Activated CD4-positive, alpha-beta memory T cell treated with anti-CD3 and anti-CD28 coated beads, Interleukin-2, amount 10 ng/mL, durations not matched to agents 7 days and 5 days (primary cell): ENCODE measurements around the gene MYO7B. TPM values are rescaled to one million over a fixed set of nuclear protein-coding genes. Genes with fewer than 3 reads are reported as not detected.
A peak's percentile ranks its signal among the peaks of the same experiment; 100 is the strongest.

ENCODE experiments used
- CTCF ChIA-PET: fragments of 350-600 bp; sonication (Branson Sonifier 250); formaldehyde crosslinking; loops from one replicate; lab custom pipeline; 2021; ENCODE audit warnings: antibody characterized with exemption, inconsistent platforms; lab: Charles Lee
- POLR2A ChIA-PET: fragments of 350-600 bp; sonication (Branson Sonifier 250); formaldehyde crosslinking; loops from one replicate; lab custom pipeline; 2021; ENCODE audit warnings: antibody characterized with exemption; lab: Charles Lee
- DNase-seq: peaks from one replicate; pipeline ENCODE4 v3.0.0-alpha.2; 2020
- H3K27ac Mint-ChIP-seq: one replicate; pipeline ENCODE4 v1.8.0; 2021; ENCODE audit warnings: mild to moderate bottlenecking, mixed read lengths
- H3K27me3 Mint-ChIP-seq: one replicate; pipeline ENCODE4 v1.8.0; 2021; ENCODE audit warnings: mixed read lengths
- H3K36me3 Mint-ChIP-seq: one replicate; pipeline ENCODE4 v1.8.0; 2021; ENCODE audit warnings: low read depth, mixed read lengths
- H3K4me1 Mint-ChIP-seq: one replicate; pipeline ENCODE4 v1.8.0; 2021; ENCODE audit warnings: mixed read lengths
- H3K4me3 Mint-ChIP-seq: one replicate; pipeline ENCODE4 v1.8.0; 2021; ENCODE audit warnings: mild to moderate bottlenecking, mixed read lengths
- H3K9me3 Mint-ChIP-seq: one replicate; pipeline ENCODE4 v1.8.0; 2021; ENCODE audit warnings: mixed read lengths
- total RNA-seq, 2 experiments: library from RNA; stranded (reverse); gene quantifications; one replicate each; pipeline ENCODE4 v1.2.3, GENCODE V29; 2021

MYO7B gene
- total RNA-seq: under 1 TPM; 0.13 to 0.18 TPM

- H3K4me1 Mint-ChIP-seq: no peaks in the 10 kb centered on the region
- H3K9me3 Mint-ChIP-seq: no peaks in the 10 kb centered on the region
- H3K27ac Mint-ChIP-seq: no peak within 1 kb of the TSS
- no peaks in the 10 kb centered on the region for H3K36me3 Mint-ChIP-seq
- no peak within 1 kb of the TSS for H3K4me3 Mint-ChIP-seq
- no peak for DNase-seq
- H3K27me3 Mint-ChIP-seq: peaks cover 28% of the 10 kb centered on the region
- ChIA-PET POLR2A (no interaction called here), CTCF (no interaction called here)
Observed at GRCh38 chr2:127535422-127535901, at the start of gene MYO7B. Gene MYO7B (plus strand): TSS chr2:127535683. CDS start chr2:127559723, 24,040 bp downstream.

DNA sequence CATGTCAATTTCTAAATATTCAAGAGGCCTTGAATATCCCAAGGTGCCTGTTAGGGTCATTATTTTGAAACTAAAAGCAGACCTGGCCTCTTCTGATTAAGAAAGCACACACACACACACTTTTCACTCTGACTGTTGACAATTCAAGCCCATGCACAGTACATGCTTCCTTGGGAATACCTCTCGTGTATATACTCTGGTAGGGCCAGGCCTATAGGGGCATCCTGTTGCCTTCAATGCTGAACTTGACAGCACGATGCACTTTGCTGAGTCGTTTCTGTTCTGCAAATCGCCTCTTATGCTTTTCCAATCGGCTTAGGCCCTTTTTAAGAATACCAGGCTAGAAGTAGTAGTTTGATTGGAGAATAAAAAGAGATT, 49.8 kb upstream of the MYO7B start:
- ChIA-PET CTCF (interaction anchor here (1.5 kb wide), 1 partner anchor 20 kb away, joined by 3 read pairs; no protein-coding TSS in a partner anchor), POLR2A (no interaction called here)
- Mint-ChIP-seq H3K27ac (peak overlapping the region; percentile 75), H3K9me3 (no peaks in the 10 kb centered on the region), H3K27me3 (no peaks in the 10 kb centered on the region), H3K4me1 (peaks cover 34% of the 10 kb centered on the region), H3K4me3 (no peak overlapping the region), H3K36me3 (peaks cover 75% of the 10 kb centered on the region)
- no peak for DNase-seq

- DNase-seq: no peak
- CTCF ChIA-PET: interaction anchor here (0.7 to 1.5 kb wide), 2 partner anchors 19 to 293 kb away, joined by 3 read pairs; no protein-coding TSS in a partner anchor
- Mint-ChIP-seq H3K27ac (peak overlapping the region; percentile 75), H3K9me3 (no peaks in the 10 kb centered on the region), H3K4me1 (peaks cover 34% of the 10 kb centered on the region), H3K36me3 (peaks cover 76% of the 10 kb centered on the region), H3K27me3 (no peaks in the 10 kb centered on the region), H3K4me3 (no peak overlapping the region)
- POLR2A ChIA-PET: no interaction called here
Observed at GRCh38 chr2:127486247-127487058, 49.0 kb upstream of the MYO7B start.

DNA sequence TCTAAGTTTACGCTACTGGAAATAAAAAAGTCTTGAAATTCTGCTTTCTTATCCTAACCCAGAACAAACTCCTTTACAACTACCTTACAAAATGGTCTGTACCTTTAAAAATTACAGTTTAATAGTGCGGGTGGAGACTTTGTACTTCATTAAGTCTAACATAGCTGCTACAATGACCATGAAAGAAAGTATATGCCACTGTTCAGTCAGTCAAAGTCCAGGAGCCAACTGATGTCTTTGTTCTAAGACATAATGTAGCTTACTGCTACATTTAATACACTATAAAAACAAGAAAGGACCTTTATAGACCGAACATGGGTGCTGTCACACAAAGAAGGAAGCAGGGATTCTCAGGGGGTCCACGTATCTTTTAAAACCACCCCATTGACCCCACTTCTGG, 45.2 kb upstream of the MYO7B start:
- H3K4me1 Mint-ChIP-seq: peaks cover 28% of the 10 kb centered on the region
- CTCF ChIA-PET: interaction anchor here (1.3 kb wide), 1 partner anchor 11 kb away, joined by 5 read pairs; no protein-coding TSS in a partner anchor
- no peak overlapping the region for H3K4me3 Mint-ChIP-seq
- H3K36me3 Mint-ChIP-seq: peaks cover 69% of the 10 kb centered on the region
- H3K27ac Mint-ChIP-seq: no peak overlapping the region
- no peaks in the 10 kb centered on the region for H3K9me3 Mint-ChIP-seq
- DNase-seq: no peak
- H3K27me3 Mint-ChIP-seq: no peaks in the 10 kb centered on the region
- POLR2A ChIA-PET: no interaction called here

GRCh38 chr2:127498386-127498785, 37.1 kb upstream of the MYO7B start:
- ChIA-PET POLR2A (no interaction called here), CTCF (no interaction called here)
- Mint-ChIP-seq H3K27me3 (no peaks in the 10 kb centered on the region), H3K9me3 (no peaks in the 10 kb centered on the region), H3K4me1 (peaks cover 4% of the 10 kb centered on the region), H3K27ac (no peak overlapping the region), H3K36me3 (peaks cover 73% of the 10 kb centered on the region), H3K4me3 (no peak overlapping the region)
- DNase-seq: no peak

DNA sequence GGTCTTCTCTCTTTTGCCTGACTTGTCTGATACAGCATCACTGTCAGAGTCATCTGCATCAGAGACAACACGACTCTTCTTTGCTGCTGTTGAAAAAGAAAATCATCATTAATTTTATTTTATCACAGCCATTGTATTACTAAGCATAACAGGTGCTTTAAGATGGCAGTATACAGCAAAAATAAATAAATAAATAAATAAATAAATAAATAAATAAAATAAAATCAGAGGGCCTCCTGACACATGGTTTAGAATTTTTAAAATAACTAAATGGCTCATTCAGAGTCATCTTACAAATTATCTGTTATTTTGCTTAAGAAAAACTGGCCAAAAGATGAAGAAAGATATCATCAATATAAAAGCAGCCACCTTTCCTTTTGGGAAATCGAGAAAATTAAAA, 32.0 kb upstream of the MYO7B start:
- DNase-seq: no peak
- peaks cover 67% of the 10 kb centered on the region for H3K36me3 Mint-ChIP-seq

DNA sequence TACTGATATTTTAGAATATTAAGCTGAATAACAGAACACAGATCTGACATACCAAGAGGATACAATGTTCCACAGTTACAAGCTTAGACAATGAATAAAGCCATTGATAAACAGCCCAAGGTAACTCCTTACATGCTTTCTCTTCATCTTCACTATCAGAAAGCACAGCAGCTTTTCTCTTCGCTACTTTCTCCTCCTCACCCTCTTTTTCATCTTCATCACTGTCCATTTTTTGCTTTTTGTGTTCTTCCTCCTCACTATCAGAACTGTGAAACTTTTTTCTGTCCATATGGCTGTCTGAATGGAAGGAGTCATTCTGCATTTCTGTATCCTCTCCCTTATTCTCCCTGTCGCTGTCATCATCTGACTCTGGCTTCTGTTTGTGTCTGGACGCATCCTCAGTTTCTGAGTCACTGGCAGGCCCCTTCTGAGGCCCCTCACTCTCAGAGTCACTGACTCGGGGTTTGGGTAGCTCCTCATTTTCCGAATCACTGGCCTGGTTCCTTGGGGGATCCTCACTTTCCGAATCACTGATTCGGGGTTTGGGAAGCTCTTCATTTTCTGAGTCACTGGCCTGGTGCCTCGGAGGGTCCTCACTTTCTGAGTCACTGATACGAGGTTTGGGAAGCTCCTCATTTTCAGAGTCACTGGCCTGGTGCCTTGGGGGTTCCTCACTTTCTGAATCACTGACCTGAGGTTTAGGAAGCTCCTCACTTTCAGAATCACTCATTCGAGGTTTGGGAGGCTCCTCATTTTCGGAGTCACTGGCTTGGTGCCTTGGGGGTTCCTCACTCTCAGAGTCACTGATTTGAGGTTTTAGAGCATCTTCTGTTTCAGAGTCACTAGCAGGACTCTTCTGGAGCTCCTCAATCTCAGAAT, 30.7 kb upstream of the MYO7B start:
- Mint-ChIP-seq H3K36me3 (peaks cover 69% of the 10 kb centered on the region), H3K9me3 (no peaks in the 10 kb centered on the region), H3K27me3 (no peaks in the 10 kb centered on the region), H3K4me1 (peaks cover 17% of the 10 kb centered on the region), H3K4me3 (no peak overlapping the region), H3K27ac (no peak overlapping the region)
- POLR2A ChIA-PET: interaction anchor here (1.0 to 1.5 kb wide), 2 partner anchors 22 to 58 kb away, joined by 3 to 4 read pairs; partner anchors contain the start of gene IWS1
- no peak for DNase-seq
- CTCF ChIA-PET: interaction anchor here (0.9 to 1.5 kb wide), 4 partner anchors 19 to 26 kb away, joined by 3 to 4 read pairs (median 3); partner anchors contain the start of gene IWS1

More for the DNA sequence above, 32.0 kb upstream of the MYO7B start:
- no peak overlapping the region for H3K4me3 Mint-ChIP-seq
- no peaks in the 10 kb centered on the region for H3K9me3 Mint-ChIP-seq
- no peak overlapping the region for H3K27ac Mint-ChIP-seq
- ChIA-PET POLR2A (interaction anchor here (1.5 kb wide), 1 partner anchor 23 kb away, joined by 4 read pairs; the partner anchor contains the start of gene IWS1), CTCF (no interaction called here)
- no peaks in the 10 kb centered on the region for H3K27me3 Mint-ChIP-seq
- H3K4me1 Mint-ChIP-seq: peaks cover 12% of the 10 kb centered on the region

DNA sequence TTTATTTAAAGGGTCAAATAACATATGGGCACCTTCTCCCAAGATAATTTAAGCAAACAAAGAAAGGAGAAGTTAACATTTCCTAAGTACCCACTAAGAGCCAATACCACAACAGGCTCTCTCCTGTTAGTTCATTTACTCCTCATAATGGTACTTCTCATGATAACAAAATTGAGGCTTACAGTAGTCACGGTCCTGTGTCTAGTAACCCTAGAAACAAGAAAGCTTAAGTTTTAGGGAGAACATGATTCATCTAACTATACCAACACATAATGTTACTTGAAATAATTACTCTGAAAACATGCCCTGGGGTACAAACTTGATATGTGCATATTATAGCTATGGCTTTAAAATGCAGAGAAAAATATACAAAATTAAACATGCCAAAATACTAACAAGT, 29.0 kb upstream of the MYO7B start:
- ChIA-PET CTCF (interaction anchor here (0.9 to 1.3 kb wide), 3 partner anchors 13 to 91 kb away, joined by 3 to 4 read pairs (median 3); no protein-coding TSS in a partner anchor), POLR2A (no interaction called here)
- Mint-ChIP-seq H3K36me3 (peaks cover 70% of the 10 kb centered on the region), H3K27me3 (no peaks in the 10 kb centered on the region), H3K9me3 (no peaks in the 10 kb centered on the region), H3K27ac (no peak overlapping the region), H3K4me1 (peaks cover 25% of the 10 kb centered on the region), H3K4me3 (no peak overlapping the region)
- DNase-seq: no peak

- DNase-seq: no peak
- Mint-ChIP-seq H3K4me3 (no peak overlapping the region), H3K27ac (no peak overlapping the region), H3K27me3 (no peaks in the 10 kb centered on the region), H3K36me3 (peaks cover 66% of the 10 kb centered on the region), H3K9me3 (no peaks in the 10 kb centered on the region), H3K4me1 (peaks cover 42% of the 10 kb centered on the region)
- ChIA-PET POLR2A (no interaction called here), CTCF (interaction anchor here (1.2 kb wide), 1 partner anchor 29 kb away, joined by 3 read pairs; no protein-coding TSS in a partner anchor)
Observed at GRCh38 chr2:127508023-127508630, 27.4 kb upstream of the MYO7B start.

- Mint-ChIP-seq H3K27me3 (no peaks in the 10 kb centered on the region), H3K27ac (no peak overlapping the region), H3K4me3 (no peak overlapping the region), H3K4me1 (peaks cover 43% of the 10 kb centered on the region), H3K36me3 (peaks cover 65% of the 10 kb centered on the region), H3K9me3 (no peaks in the 10 kb centered on the region)
- POLR2A ChIA-PET: no interaction called here
- CTCF ChIA-PET: interaction anchor here (1.2 to 1.7 kb wide), 2 partner anchors 30 to 141 kb away, joined by 3 read pairs; no protein-coding TSS in a partner anchor
- DNase-seq: no peak
Observed at GRCh38 chr2:127508631-127509034, 26.9 kb upstream of the MYO7B start.

GRCh38 chr2:127510073-127510472, 25.4 kb upstream of the MYO7B start:
- no peaks in the 10 kb centered on the region for H3K27me3 Mint-ChIP-seq
- peaks cover 64% of the 10 kb centered on the region for H3K36me3 Mint-ChIP-seq
- H3K9me3 Mint-ChIP-seq: no peaks in the 10 kb centered on the region
- H3K27ac Mint-ChIP-seq: no peak overlapping the region
- CTCF ChIA-PET: interaction anchor here (0.5 to 1.7 kb wide), 2 partner anchors 140 to 197 kb away, joined by 3 read pairs; no protein-coding TSS in a partner anchor
- no peak overlapping the region for H3K4me3 Mint-ChIP-seq
- POLR2A ChIA-PET: interaction anchor here (1.5 kb wide), 1 partner anchor 16 kb away, joined by 6 read pairs; the partner anchor contains the start of gene IWS1
- no peak for DNase-seq
- H3K4me1 Mint-ChIP-seq: peaks cover 54% of the 10 kb centered on the region

GRCh38 chr2:127511090-127511695, 24.3 kb upstream of the MYO7B start:
- CTCF ChIA-PET: no interaction called here
- peaks cover 56% of the 10 kb centered on the region for H3K4me1 Mint-ChIP-seq
- POLR2A ChIA-PET: interaction anchor here (1.3 kb wide), 1 partner anchor 15 kb away, joined by 8 read pairs; the partner anchor contains the start of gene IWS1
- peaks cover 71% of the 10 kb centered on the region for H3K36me3 Mint-ChIP-seq
- no peak overlapping the region for H3K27ac Mint-ChIP-seq
- H3K4me3 Mint-ChIP-seq: no peak overlapping the region
- DNase-seq: no peak
- H3K9me3 Mint-ChIP-seq: no peaks in the 10 kb centered on the region
- H3K27me3 Mint-ChIP-seq: no peaks in the 10 kb centered on the region
